ENCODE results near the gene PTGIR. TPM values are rescaled to one million over a fixed set of nuclear protein-coding genes. Genes with fewer than 3 reads are reported as not detected.
"Not testable (repeated sequence)": the region's sequence is repeated elsewhere in the genome, so short reads cannot be mapped to it uniquely, and the experiment has no call there.

PTGIR gene
- total RNA-seq, 5 donors from 2014 or later (not counting 1 experiment from before 2014, with no cell fraction given): 1.2 to 5.4 (median 3.5) TPM

GRCh38 chr19:46629546-46630025 lies 4.7 kb upstream of the PTGIR start:
- Mint-ChIP-seq H3K9me3 (no peaks in the 10 kb centered on the region), H3K27ac (peak overlapping the region in 1 of 2 donors; percentile 66), H3K4me1 (peaks cover 24 to 41% (median 25%) of the 10 kb centered on the region in 3 donors), H3K4me3 (no peak overlapping the region), H3K36me3 (no peaks in the 10 kb centered on the region), H3K27me3 (peaks cover 0 to 4% of the 10 kb centered on the region in 2 donors)
- WGBS (ENCODE audit: insufficient coverage): 93% methylated on average over 15 of the region's 15 CpGs
- no peaks in the 10 kb centered on the region for H3K36me3 ChIP-seq (ENCODE audit: control insufficient read depth in 2 of 2, extremely low read depth in 1 of 2, insufficient read depth in 1 of 2, low read length in 1 of 2)
- POLR2A ChIA-PET: no interaction called here
- peaks cover 10 to 28% of the 10 kb centered on the region in 2 experiments for H3K4me1 ChIP-seq (ENCODE audit: control insufficient read depth in 1 of 2, extremely low read depth in 1 of 2, insufficient read depth in 2 of 2, low read length in 2 of 2)
- H3K9me3 ChIP-seq: no peaks in the 10 kb centered on the region
- DNase-seq: no peak
- CTCF ChIA-PET: interaction anchor here in 1 of 2 donors (0.6 to 1.1 kb wide), 3 partner anchors 17 to 91 kb away, joined by 4 to 5 read pairs (median 5); no protein-coding TSS in a partner anchor
- ATAC-seq (replicated peaks in 1 of 4): no peak
- peaks cover 0 to 59% of the 10 kb centered on the region in 2 experiments for H3K27me3 ChIP-seq (replicated peaks in 1 of 2; ENCODE audit: control insufficient read depth in 2 of 2, extremely low read depth in 1 of 2, insufficient read depth in 2 of 2, low read length in 1 of 2)
- H3K4me3 ChIP-seq (ENCODE audit: control insufficient read depth in 1 of 2, extremely low read depth in 1 of 2, low read length in 1 of 2): no peak overlapping the region
- H3K27ac ChIP-seq (ENCODE audit: low read length): no peak overlapping the region

GRCh38 chr19:46628970-46629369 lies 4.1 kb upstream of the PTGIR start:
- not testable (repeated sequence) for DNase-seq; H3K27ac Mint-ChIP-seq; H3K4me3 ChIP-seq (ENCODE audit: control insufficient read depth in 1 of 2, extremely low read depth in 1 of 2, low read length in 1 of 2); H3K27me3 Mint-ChIP-seq; H3K4me3 Mint-ChIP-seq; H3K36me3 ChIP-seq (ENCODE audit: control insufficient read depth in 2 of 2, extremely low read depth in 1 of 2, insufficient read depth in 1 of 2, low read length in 1 of 2); ATAC-seq (replicated peaks in 1 of 4); H3K36me3 Mint-ChIP-seq; H3K27ac ChIP-seq (ENCODE audit: low read length); H3K9me3 ChIP-seq; H3K9me3 Mint-ChIP-seq
- H3K4me1 ChIP-seq (ENCODE audit: control insufficient read depth in 1 of 2, extremely low read depth in 1 of 2, insufficient read depth in 2 of 2, low read length in 2 of 2): peaks cover 13 to 28% of the 10 kb centered on the region in 2 experiments
- ChIA-PET POLR2A (interaction anchor here in 1 of 2 donors (0.6 kb wide), 1 partner anchor 1330 kb away, joined by 7 read pairs; no protein-coding TSS in a partner anchor), CTCF (interaction anchor here in 1 of 2 donors (0.6 kb wide), 1 partner anchor 39 kb away, joined by 4 read pairs; no protein-coding TSS in a partner anchor)
- H3K27me3 ChIP-seq (replicated peaks in 1 of 2; ENCODE audit: control insufficient read depth in 2 of 2, extremely low read depth in 1 of 2, insufficient read depth in 2 of 2, low read length in 1 of 2): peaks cover 0 to 54% of the 10 kb centered on the region in 2 experiments
- peaks cover 25 to 46% (median 27%) of the 10 kb centered on the region in 3 donors for H3K4me1 Mint-ChIP-seq
- no CpG with 5 or more reads among the region's 7 CpGs for WGBS (ENCODE audit: insufficient coverage)

GRCh38 chr19:46626446-46626845 lies 1.6 kb upstream of the PTGIR start:
- H3K4me3 ChIP-seq (ENCODE audit: control insufficient read depth in 1 of 2, extremely low read depth in 1 of 2, low read length in 1 of 2): no peak overlapping the region
- H3K4me1 ChIP-seq (ENCODE audit: control insufficient read depth in 1 of 2, extremely low read depth in 1 of 2, insufficient read depth in 2 of 2, low read length in 2 of 2): peaks cover 20 to 37% of the 10 kb centered on the region in 2 experiments
- CTCF ChIA-PET: no interaction called here
- H3K36me3 ChIP-seq (ENCODE audit: control insufficient read depth in 2 of 2, extremely low read depth in 1 of 2, insufficient read depth in 1 of 2, low read length in 1 of 2): no peaks in the 10 kb centered on the region
- ATAC-seq (replicated peaks in 1 of 4): no peak
- no peak for DNase-seq
- H3K27me3 ChIP-seq (replicated peaks in 1 of 2; ENCODE audit: control insufficient read depth in 2 of 2, extremely low read depth in 1 of 2, insufficient read depth in 2 of 2, low read length in 1 of 2): peaks cover 0 to 43% of the 10 kb centered on the region in 2 experiments
- no peak overlapping the region for H3K27ac ChIP-seq (ENCODE audit: low read length)
- no peaks in the 10 kb centered on the region for H3K9me3 ChIP-seq
- Mint-ChIP-seq H3K4me3 (peak overlapping the region in 1 of 3 donors; percentile 16), H3K27ac (no peak overlapping the region), H3K9me3 (no peaks in the 10 kb centered on the region), H3K36me3 (no peaks in the 10 kb centered on the region), H3K27me3 (no peaks in the 10 kb centered on the region), H3K4me1 (peaks cover 25 to 45% (median 31%) of the 10 kb centered on the region in 3 donors)
- POLR2A ChIA-PET: no interaction called here
- WGBS (ENCODE audit: insufficient coverage): 73% methylated on average over 9 of the region's 14 CpGs

- H3K4me3 ChIP-seq (ENCODE audit: control insufficient read depth in 1 of 2, extremely low read depth in 1 of 2, low read length in 1 of 2): no peak overlapping the region
- H3K9me3 ChIP-seq: no peaks in the 10 kb centered on the region
- H3K36me3 Mint-ChIP-seq: no peaks in the 10 kb centered on the region
- H3K27me3 Mint-ChIP-seq: no peaks in the 10 kb centered on the region
- 81% methylated on average over 5 of the region's 12 CpGs for WGBS (ENCODE audit: insufficient coverage)
- ATAC-seq (replicated peaks in 1 of 4) (no peak), DNase-seq (no peak)
- peaks cover 28 to 43% of the 10 kb centered on the region in 2 experiments for H3K4me1 ChIP-seq (ENCODE audit: control insufficient read depth in 1 of 2, extremely low read depth in 1 of 2, insufficient read depth in 2 of 2, low read length in 2 of 2)
- H3K27me3 ChIP-seq (replicated peaks in 1 of 2; ENCODE audit: control insufficient read depth in 2 of 2, extremely low read depth in 1 of 2, insufficient read depth in 2 of 2, low read length in 1 of 2): peaks cover 0 to 41% of the 10 kb centered on the region in 2 experiments
- CTCF ChIA-PET: interaction anchor here (0.9 to 1.0 kb wide), 2 partner anchors 9 to 11 kb away, joined by 3 read pairs; no protein-coding TSS in a partner anchor
- POLR2A ChIA-PET: no interaction called here
- H3K27ac ChIP-seq (ENCODE audit: low read length): no peak overlapping the region
- no peaks in the 10 kb centered on the region for H3K36me3 ChIP-seq (ENCODE audit: control insufficient read depth in 2 of 2, extremely low read depth in 1 of 2, insufficient read depth in 1 of 2, low read length in 1 of 2)
- peaks cover 26 to 51% (median 38%) of the 10 kb centered on the region in 3 donors for H3K4me1 Mint-ChIP-seq
- H3K4me3 Mint-ChIP-seq: peak overlapping the region in 1 of 3 donors; percentile 16
- H3K27ac Mint-ChIP-seq: no peak overlapping the region
- H3K9me3 Mint-ChIP-seq: no peaks in the 10 kb centered on the region
Measured at GRCh38 chr19:46625731-46626130, 842 bp upstream of the PTGIR start.

- Histone ChIP-seq H3K4me3 (ENCODE audit: control insufficient read depth in 1 of 2, extremely low read depth in 1 of 2, low read length in 1 of 2) (peak overlapping the region in 1 of 2 donors; percentile 0), H3K36me3 (ENCODE audit: control insufficient read depth in 2 of 2, extremely low read depth in 1 of 2, insufficient read depth in 1 of 2, low read length in 1 of 2) (no peaks in the 10 kb centered on the region), H3K27me3 (replicated peaks in 1 of 2; ENCODE audit: control insufficient read depth in 2 of 2, extremely low read depth in 1 of 2, insufficient read depth in 2 of 2, low read length in 1 of 2) (peaks cover 0 to 36% of the 10 kb centered on the region in 2 experiments), H3K9me3 (no peaks in the 10 kb centered on the region), H3K27ac (ENCODE audit: low read length) (no peak overlapping the region), H3K4me1 (ENCODE audit: control insufficient read depth in 1 of 2, extremely low read depth in 1 of 2, insufficient read depth in 2 of 2, low read length in 2 of 2) (peaks cover 36 to 59% of the 10 kb centered on the region in 2 experiments)
- ATAC-seq (replicated peaks in 1 of 4) (no peak), DNase-seq (no peak)
- ChIA-PET POLR2A (interaction anchor here in 1 of 2 donors (1.3 kb wide), 1 partner anchor 37 kb away, joined by 4 read pairs; the partner anchor contains the start of gene DACT3), CTCF (no interaction called here)
- Mint-ChIP-seq H3K36me3 (no peaks in the 10 kb centered on the region), H3K4me3 (peak overlapping the region in 2 of 3 donors; percentile 21 to 84), H3K27me3 (no peaks in the 10 kb centered on the region), H3K4me1 (peaks cover 38 to 66% (median 53%) of the 10 kb centered on the region in 3 donors), H3K27ac (peak overlapping the region in 1 of 2 donors; percentile 78), H3K9me3 (no peaks in the 10 kb centered on the region)
- 92% methylated on average over 22 of the region's 35 CpGs for WGBS (ENCODE audit: insufficient coverage)
Measured at GRCh38 chr19:46623915-46624502, 880 bp downstream of the PTGIR start.

- ChIA-PET POLR2A (no interaction called here), CTCF (interaction anchor here in 1 of 2 donors (0.6 kb wide), 1 partner anchor 76 kb away, joined by 3 read pairs; no protein-coding TSS in a partner anchor)
- no peaks in the 10 kb centered on the region for H3K27me3 Mint-ChIP-seq
- H3K27me3 ChIP-seq (replicated peaks in 1 of 2; ENCODE audit: control insufficient read depth in 2 of 2, extremely low read depth in 1 of 2, insufficient read depth in 2 of 2, low read length in 1 of 2): peaks cover 0 to 33% of the 10 kb centered on the region in 2 experiments
- 44% methylated on average over 5 of the region's 7 CpGs for WGBS (ENCODE audit: insufficient coverage)
- peak overlapping the region in 1 of 2 donors; percentile 16 for H3K27ac Mint-ChIP-seq
- H3K9me3 ChIP-seq: no peaks in the 10 kb centered on the region
- no peaks in the 10 kb centered on the region for H3K36me3 ChIP-seq (ENCODE audit: control insufficient read depth in 2 of 2, extremely low read depth in 1 of 2, insufficient read depth in 1 of 2, low read length in 1 of 2)
- H3K4me1 ChIP-seq (ENCODE audit: control insufficient read depth in 1 of 2, extremely low read depth in 1 of 2, insufficient read depth in 2 of 2, low read length in 2 of 2): peaks cover 48 to 76% of the 10 kb centered on the region in 2 experiments
- no peaks in the 10 kb centered on the region for H3K36me3 Mint-ChIP-seq
- H3K4me1 Mint-ChIP-seq: peaks cover 45 to 64% (median 63%) of the 10 kb centered on the region in 3 donors
- H3K9me3 Mint-ChIP-seq: no peaks in the 10 kb centered on the region
- H3K27ac ChIP-seq (ENCODE audit: low read length): no peak overlapping the region
- DNase-seq (no peak), ATAC-seq (replicated peaks in 1 of 4) (peak in 1 of 4 experiments; percentile 26)
- H3K4me3 Mint-ChIP-seq: peak overlapping the region in 2 of 3 donors; percentile 9 to 69
- H3K4me3 ChIP-seq (ENCODE audit: control insufficient read depth in 1 of 2, extremely low read depth in 1 of 2, low read length in 1 of 2): peak overlapping the region in 1 of 2 donors; percentile 33
Measured at GRCh38 chr19:46622118-46622446, 2.8 kb downstream of the PTGIR start.
